ENCODE results near the gene YPEL3.

YPEL3 gene

GRCh38 chr16:30054959-30055553 lies 41.0 kb downstream of the YPEL3 start (continued):
- TF ChIP-seq ZBTB6 (tag by site-specific recombination; IDR thresholded peaks at IDR 0.05) (no peak), SCRT2 (tag by site-specific recombination; IDR thresholded peaks at IDR 0.05) (peak; percentile 38; the same call in 1 of the 2 replicates), ZNF184 (tag by site-specific recombination; IDR thresholded peaks at IDR 0.05) (no peak), ZBTB49 (tag by site-specific recombination; IDR thresholded peaks at IDR 0.05; ENCODE audit: low read depth) (no peak), GLI2 (tag by site-specific recombination; IDR thresholded peaks at IDR 0.05; ENCODE audit: borderline replicate concordance, low read depth) (no peak), HOXA7 (CRISPR knock-in tag; IDR thresholded peaks at IDR 0.05; ENCODE audit: borderline replicate concordance) (no peak), ZNF302 (tag by site-specific recombination; IDR thresholded peaks at IDR 0.05; ENCODE audit: low read depth) (no peak), ZNF362 (tag by site-specific recombination; IDR thresholded peaks at IDR 0.05) (peak; percentile 36; the same call in 1 of the 2 replicates), ZNF549 (tag by site-specific recombination; IDR thresholded peaks at IDR 0.05) (no peak), TRIM28 (IDR thresholded peaks at IDR 0.05; ENCODE audit: borderline replicate concordance, low read length) (peak; percentile 42; the same call in 1 of the 2 replicates), SP7 (tag by site-specific recombination; IDR thresholded peaks at IDR 0.05) (peak; percentile 26; the same call in 1 of the 2 replicates), MEIS1 (CRISPR knock-in tag; IDR thresholded peaks at IDR 0.05; ENCODE audit: borderline replicate concordance) (no peak), ZNF274 (IDR thresholded peaks at IDR 0.05; ENCODE audit: low read length) (no peak), ZNF274 (tag by site-specific recombination; IDR thresholded peaks at IDR 0.05; ENCODE audit: borderline replicate concordance) (no peak), ZNF391 (tag by site-specific recombination; IDR thresholded peaks at IDR 0.05; ENCODE audit: borderline replicate concordance, low read depth) (0 out of 2 replicates have a peak, but pooled peaks have one; percentile 57), ZNF121 (tag by site-specific recombination; IDR thresholded peaks at IDR 0.05) (no peak), ZNF791 (tag by site-specific recombination; IDR thresholded peaks at IDR 0.05) (no peak), PRDM6 (tag by site-specific recombination; IDR thresholded peaks at IDR 0.05) (no peak), REPIN1 (tag by site-specific recombination; IDR thresholded peaks at IDR 0.05; ENCODE audit: low read depth) (0 out of 2 replicates have a peak, but pooled peaks have one; percentile 22), OVOL3 (tag by site-specific recombination; IDR thresholded peaks at IDR 0.05) (no peak), ZNF350 (tag by site-specific recombination; IDR thresholded peaks at IDR 0.05) (no peak), ZNF416 (tag by site-specific recombination; IDR thresholded peaks at IDR 0.05) (no peak), ZNF324 (tag by site-specific recombination; IDR thresholded peaks at IDR 0.05) (no peak), SALL2 (tag by site-specific recombination; IDR thresholded peaks at IDR 0.05; ENCODE audit: borderline replicate concordance) (no peak), ZNF629 (tag by site-specific recombination; IDR thresholded peaks at IDR 0.05) (0 out of 2 replicates have a peak, but pooled peaks have one; percentile 21), ZNF544 (tag by site-specific recombination; IDR thresholded peaks at IDR 0.05) (no peak), ZNF223 (tag by site-specific recombination; IDR thresholded peaks at IDR 0.05) (no peak), ZBTB48 (tag by site-specific recombination; IDR thresholded peaks at IDR 0.05) (no peak), MYNN (tag by site-specific recombination; IDR thresholded peaks at IDR 0.05; ENCODE audit: borderline replicate concordance) (no peak)

Data from HEK293 (cell line).